ENCODE results near the gene HYAL2.

HYAL2 gene

DNA sequence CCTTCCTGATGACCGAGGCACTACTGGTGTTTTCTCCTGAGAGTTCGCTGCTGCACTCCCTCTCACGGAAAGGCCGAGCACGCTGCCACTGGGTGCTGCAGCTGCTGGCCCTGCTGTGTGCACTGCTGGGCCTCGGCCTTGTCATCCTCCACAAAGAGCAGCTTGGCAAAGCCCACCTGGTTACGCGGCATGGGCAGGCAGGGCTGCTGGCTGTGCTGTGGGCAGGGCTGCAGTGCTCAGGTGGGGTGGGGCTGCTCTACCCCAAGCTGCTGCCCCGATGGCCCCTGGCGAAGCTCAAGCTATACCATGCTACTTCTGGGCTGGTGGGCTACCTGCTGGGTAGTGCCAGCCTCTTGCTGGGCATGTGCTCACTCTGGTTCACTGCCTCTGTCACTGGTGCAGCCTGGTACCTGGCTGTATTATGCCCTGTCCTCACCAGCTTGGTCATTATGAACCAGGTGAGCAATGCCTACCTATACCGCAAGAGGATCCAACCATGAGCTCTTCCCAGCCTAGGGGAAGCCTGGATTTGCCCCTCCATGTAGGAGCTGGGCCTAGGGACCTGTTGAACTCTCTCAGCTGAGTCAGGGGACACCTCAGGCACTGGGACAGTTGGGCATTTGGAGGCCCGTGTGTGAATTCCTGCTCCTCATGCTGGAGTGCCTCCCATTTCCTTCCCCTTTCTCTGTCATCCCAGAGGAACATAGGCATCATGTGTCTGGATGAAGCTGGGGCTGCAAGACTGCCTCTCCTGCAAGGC, 30.9 kb upstream of the HYAL2 start (continued):
- TF ChIP-seq, protein P1, sequence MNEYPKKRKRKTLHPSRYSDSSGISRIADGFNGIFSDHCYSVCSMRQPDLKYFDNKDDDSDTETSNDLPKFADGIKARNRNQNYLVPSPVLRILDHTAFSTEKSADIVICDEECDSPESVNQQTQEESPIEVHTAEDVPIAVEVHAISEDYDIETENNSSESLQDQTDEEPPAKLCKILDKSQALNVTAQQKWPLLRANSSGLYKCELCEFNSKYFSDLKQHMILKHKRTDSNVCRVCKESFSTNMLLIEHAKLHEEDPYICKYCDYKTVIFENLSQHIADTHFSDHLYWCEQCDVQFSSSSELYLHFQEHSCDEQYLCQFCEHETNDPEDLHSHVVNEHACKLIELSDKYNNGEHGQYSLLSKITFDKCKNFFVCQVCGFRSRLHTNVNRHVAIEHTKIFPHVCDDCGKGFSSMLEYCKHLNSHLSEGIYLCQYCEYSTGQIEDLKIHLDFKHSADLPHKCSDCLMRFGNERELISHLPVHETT (tag by site-specific recombination; IDR thresholded peaks at IDR 0.05), result no peak
- TF ChIP-seq, protein P2, sequence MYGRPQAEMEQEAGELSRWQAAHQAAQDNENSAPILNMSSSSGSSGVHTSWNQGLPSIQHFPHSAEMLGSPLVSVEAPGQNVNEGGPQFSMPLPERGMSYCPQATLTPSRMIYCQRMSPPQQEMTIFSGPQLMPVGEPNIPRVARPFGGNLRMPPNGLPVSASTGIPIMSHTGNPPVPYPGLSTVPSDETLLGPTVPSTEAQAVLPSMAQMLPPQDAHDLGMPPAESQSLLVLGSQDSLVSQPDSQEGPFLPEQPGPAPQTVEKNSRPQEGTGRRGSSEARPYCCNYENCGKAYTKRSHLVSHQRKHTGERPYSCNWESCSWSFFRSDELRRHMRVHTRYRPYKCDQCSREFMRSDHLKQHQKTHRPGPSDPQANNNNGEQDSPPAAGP (tag by site-specific recombination; IDR thresholded peaks at IDR 0.05), result no peak
- no peak for TF ChIP-seq ZNF513 (tag by site-specific recombination; IDR thresholded peaks at IDR 0.05)
- no peak for TF ChIP-seq ZNF707 (tag by site-specific recombination; IDR thresholded peaks at IDR 0.05)
- no peak for TF ChIP-seq ZNF211 (tag by site-specific recombination; IDR thresholded peaks at IDR 0.05; ENCODE audit: low read depth)
- no peak for TF ChIP-seq ZNF433 (tag by site-specific recombination; IDR thresholded peaks at IDR 0.05; ENCODE audit: low read depth)
- TF ChIP-seq ZNF138 (tag by site-specific recombination; IDR thresholded peaks at IDR 0.05; ENCODE audit: borderline replicate concordance), result no peak
- TF ChIP-seq MZF1 (tag by site-specific recombination; IDR thresholded peaks at IDR 0.05; ENCODE audit: borderline replicate concordance), result no peak
- no peak for TF ChIP-seq ZBTB17 (tag by site-specific recombination; IDR thresholded peaks at IDR 0.05)
- TF ChIP-seq ZNF426 (tag by site-specific recombination; IDR thresholded peaks at IDR 0.05), result no peak
- TF ChIP-seq ZNF223 (tag by site-specific recombination; IDR thresholded peaks at IDR 0.05), result no peak
- TF ChIP-seq ZNF391 (tag by site-specific recombination; IDR thresholded peaks at IDR 0.05; ENCODE audit: borderline replicate concordance, low read depth), result no peak
- TF ChIP-seq SP7 (tag by site-specific recombination; IDR thresholded peaks at IDR 0.05), result no peak
- TF ChIP-seq KLF16 (tag by site-specific recombination; IDR thresholded peaks at IDR 0.05), result no peak

DNA sequence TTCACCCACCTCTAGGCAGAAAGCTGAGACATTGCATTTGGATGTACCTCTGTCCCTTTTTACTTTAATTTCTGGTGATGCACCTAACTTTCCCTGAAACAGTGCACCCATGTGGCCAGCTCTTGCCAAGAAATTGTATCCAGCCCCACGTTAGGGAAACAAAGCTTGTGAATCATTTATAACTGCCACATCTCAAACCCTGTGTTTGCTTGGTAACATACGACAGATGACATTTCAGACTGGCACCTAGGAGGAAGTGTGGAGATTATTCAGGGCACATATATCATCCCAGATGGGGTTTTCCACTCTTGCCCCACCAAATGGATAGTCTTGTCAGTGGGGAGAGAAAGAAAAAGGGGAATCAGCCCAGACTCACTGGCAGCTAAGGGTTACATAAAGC, 30.2 kb upstream of the HYAL2 start:
- ChIA-PET CTCF (interaction anchor here (0.6 to 0.9 kb wide), 3 partner anchors 8 to 1036 kb away, joined by 3 to 5 read pairs (median 4); no protein-coding TSS in a partner anchor), POLR2A (interaction anchor here (0.6 to 3.1 kb wide), 6 partner anchors 9 to 1147 kb away, joined by 3 to 23 read pairs (median 6); partner anchors contain the start of genes DCAF1, GMPPB, HEMK1 and HYAL3)
- H3K36me3 ChIP-seq (ENCODE audit: control insufficient read depth in 2 of 2, insufficient read depth in 1 of 2, low read length in 2 of 2), result peaks cover 0 to 69% of the 10 kb centered on the region in 2 experiments; a peak in 1 of 3 replicates
- H3K4me3 ChIP-seq (ENCODE audit: low read depth, low read length), result no peak overlapping the region
- TF ChIP-seq CTCF (tag by site-specific recombination; IDR thresholded peaks at IDR 0.05) (peak; percentile 22; the same call in 1 of the 2 replicates), GLI2 (tag by site-specific recombination; IDR thresholded peaks at IDR 0.05; ENCODE audit: borderline replicate concordance, low read depth) (no peak)
- no peaks in the 10 kb centered on the region for H3K9me3 ChIP-seq (ENCODE audit: control insufficient read depth, insufficient read depth, low read depth, low read length)
- H3K27ac ChIP-seq (ENCODE audit: extremely low read depth, low read depth, low read length), result peak overlapping the region; percentile 27; the same call in 1 of the 2 replicates
- no peaks in the 10 kb centered on the region for H3K4me1 ChIP-seq (ENCODE audit: control insufficient read depth, insufficient read depth, low read length)

GRCh38 chr3:50351323-50351697, 28.8 kb upstream of the HYAL2 start:
- ChIA-PET CTCF (interaction anchor here (5.3 kb wide), 1 partner anchor 199 kb away, joined by 27 read pairs; no protein-coding TSS in a partner anchor), POLR2A (interaction anchor here (1.2 to 5.3 kb wide), 3 partner anchors 15 to 218 kb away, joined by 3 to 51 read pairs (median 10); partner anchors contain the start of genes HEMK1, HYAL3 and NAA80)
- Histone ChIP-seq H3K4me3 (ENCODE audit: low read depth, low read length) (peak overlapping the region; percentile 72), H3K36me3 (ENCODE audit: control insufficient read depth in 2 of 2, insufficient read depth in 1 of 2, low read length in 2 of 2) (peaks cover 0 to 64% of the 10 kb centered on the region in 2 experiments; a peak in 1 of 3 replicates), H3K4me1 (ENCODE audit: control insufficient read depth, insufficient read depth, low read length) (peaks cover 2% of the 10 kb centered on the region; the same call in 1 of the 2 replicates), H3K9me3 (ENCODE audit: control insufficient read depth, insufficient read depth, low read depth, low read length) (no peaks in the 10 kb centered on the region), H3K27ac (ENCODE audit: extremely low read depth, low read depth, low read length) (no peak overlapping the region; the same call in 1 of the 2 replicates)
- TF ChIP-seq, protein P3, sequence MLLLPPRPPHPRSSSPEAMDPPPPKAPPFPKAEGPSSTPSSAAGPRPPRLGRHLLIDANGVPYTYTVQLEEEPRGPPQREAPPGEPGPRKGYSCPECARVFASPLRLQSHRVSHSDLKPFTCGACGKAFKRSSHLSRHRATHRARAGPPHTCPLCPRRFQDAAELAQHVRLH (tag by site-specific recombination; IDR thresholded peaks at IDR 0.05), result no peak
- TF ChIP-seq IKZF3 (tag by site-specific recombination; IDR thresholded peaks at IDR 0.05) (0 out of 2 replicates have a peak, but pooled peaks have one; percentile 12), PRDM4 (tag by site-specific recombination; IDR thresholded peaks at IDR 0.05) (no peak), ZNF23 (tag by site-specific recombination; IDR thresholded peaks at IDR 0.05; ENCODE audit: borderline replicate concordance) (no peak), ZBTB48 (tag by site-specific recombination; IDR thresholded peaks at IDR 0.05) (no peak), ZNF600 (tag by site-specific recombination; IDR thresholded peaks at IDR 0.05) (0 out of 2 replicates have a peak, but pooled peaks have one; percentile 15)
